ENCODE data around the gene HOXA9. TPM values are rescaled to one million over a fixed set of nuclear protein-coding genes. Genes with fewer than 3 reads are reported as not detected.

Gene HOXA9
- total RNA-seq, 2 experiments from 2014 or later = 0.19 TPM; not detected in 1

GRCh38 chr7:27129729-27130539 is 35.4 kb downstream of the HOXA9 start:
- H3K27me3 Mint-ChIP-seq = peaks cover 54% of the 10 kb centered on the region
- H3K9me3 Mint-ChIP-seq = no peaks in the 10 kb centered on the region
- no peaks in the 10 kb centered on the region for H3K36me3 Mint-ChIP-seq
- intact Hi-C loops (cut with micrococcal nuclease) = no loop called here
- CTCF ChIA-PET = no interaction called here
- POLR2A ChIA-PET = no interaction called here
- DNase-seq = no peak
- no peak overlapping the region for H3K27ac Mint-ChIP-seq
- H3K4me3 Mint-ChIP-seq = no peak overlapping the region
- peaks cover 12% of the 10 kb centered on the region for H3K4me1 Mint-ChIP-seq (ENCODE audit: low read depth)

- Mint-ChIP-seq H3K4me3 (no peak overlapping the region), H3K9me3 (no peaks in the 10 kb centered on the region), H3K4me1 (ENCODE audit: low read depth) (peaks cover 4% of the 10 kb centered on the region), H3K27ac (no peak overlapping the region), H3K36me3 (no peaks in the 10 kb centered on the region), H3K27me3 (peaks cover 55% of the 10 kb centered on the region)
- DNase-seq = no peak
- ChIA-PET CTCF (no interaction called here), POLR2A (no interaction called here)
- intact Hi-C loops (cut with micrococcal nuclease) = no loop called here
These were observed 36.3 kb downstream of the HOXA9 start for GRCh38 chr7:27128776-27129728.

- Mint-ChIP-seq H3K27ac (no peak overlapping the region), H3K9me3 (no peaks in the 10 kb centered on the region), H3K27me3 (peaks cover 51% of the 10 kb centered on the region), H3K4me1 (ENCODE audit: low read depth) (no peaks in the 10 kb centered on the region), H3K36me3 (no peaks in the 10 kb centered on the region), H3K4me3 (no peak overlapping the region)
- CTCF ChIA-PET = no interaction called here
- POLR2A ChIA-PET = no interaction called here
- DNase-seq = no peak
- intact Hi-C loops (cut with micrococcal nuclease) = no loop called here
These were observed 37.3 kb downstream of the HOXA9 start for GRCh38 chr7:27128034-27128433.

GRCh38 chr7:27126596-27127327 is 38.6 kb downstream of the HOXA9 start:
- no peak overlapping the region for H3K4me3 Mint-ChIP-seq
- ChIA-PET POLR2A (interaction anchor here (0.6 kb wide), 1 partner anchor 478 kb away, joined by 5 read pairs; no protein-coding TSS in a partner anchor), CTCF (no interaction called here)
- no peaks in the 10 kb centered on the region for H3K36me3 Mint-ChIP-seq
- peaks cover 42% of the 10 kb centered on the region for H3K27me3 Mint-ChIP-seq
- no peak overlapping the region for H3K27ac Mint-ChIP-seq
- H3K9me3 Mint-ChIP-seq = no peaks in the 10 kb centered on the region
- intact Hi-C loops (cut with micrococcal nuclease) = no loop called here
- no peak for DNase-seq
- H3K4me1 Mint-ChIP-seq (ENCODE audit: low read depth) = no peaks in the 10 kb centered on the region

- Mint-ChIP-seq H3K27ac (no peak overlapping the region), H3K4me3 (no peak overlapping the region), H3K9me3 (no peaks in the 10 kb centered on the region), H3K4me1 (ENCODE audit: low read depth) (no peaks in the 10 kb centered on the region), H3K36me3 (no peaks in the 10 kb centered on the region), H3K27me3 (peaks cover 35% of the 10 kb centered on the region)
- intact Hi-C loops (cut with micrococcal nuclease) = no loop called here
- ChIA-PET POLR2A (no interaction called here), CTCF (no interaction called here)
- DNase-seq = no peak
These were observed 39.3 kb downstream of the HOXA9 start for GRCh38 chr7:27125986-27126394.

GRCh38 chr7:27124902-27125689 is 40.2 kb downstream of the HOXA9 start:
- no peaks in the 10 kb centered on the region for H3K36me3 Mint-ChIP-seq
- POLR2A ChIA-PET = no interaction called here
- no peak overlapping the region for H3K27ac Mint-ChIP-seq
- H3K4me1 Mint-ChIP-seq (ENCODE audit: low read depth) = no peaks in the 10 kb centered on the region
- DNase-seq = no peak
- H3K9me3 Mint-ChIP-seq = no peaks in the 10 kb centered on the region
- H3K27me3 Mint-ChIP-seq = peaks cover 35% of the 10 kb centered on the region
- H3K4me3 Mint-ChIP-seq = no peak overlapping the region
- intact Hi-C loops (cut with micrococcal nuclease) = no loop called here
- CTCF ChIA-PET = no interaction called here

GRCh38 chr7:27124096-27124901 is 41.0 kb downstream of the HOXA9 start:
- H3K4me3 Mint-ChIP-seq = no peak overlapping the region
- no peak overlapping the region for H3K27ac Mint-ChIP-seq
- intact Hi-C loops (cut with micrococcal nuclease) = no loop called here
- no peak for DNase-seq
- H3K36me3 Mint-ChIP-seq = no peaks in the 10 kb centered on the region
- H3K4me1 Mint-ChIP-seq (ENCODE audit: low read depth) = no peaks in the 10 kb centered on the region
- no peaks in the 10 kb centered on the region for H3K9me3 Mint-ChIP-seq
- POLR2A ChIA-PET = no interaction called here
- CTCF ChIA-PET = no interaction called here
- H3K27me3 Mint-ChIP-seq = peaks cover 35% of the 10 kb centered on the region

GRCh38 chr7:27123477-27124053 is 41.8 kb downstream of the HOXA9 start:
- ChIA-PET POLR2A (no interaction called here), CTCF (no interaction called here)
- Mint-ChIP-seq H3K36me3 (no peaks in the 10 kb centered on the region), H3K4me3 (no peak overlapping the region), H3K27me3 (peaks cover 35% of the 10 kb centered on the region), H3K27ac (no peak overlapping the region), H3K9me3 (no peaks in the 10 kb centered on the region), H3K4me1 (ENCODE audit: low read depth) (no peaks in the 10 kb centered on the region)
- intact Hi-C loops (cut with micrococcal nuclease) = no loop called here
- no peak for DNase-seq

- H3K27me3 Mint-ChIP-seq = peaks cover 35% of the 10 kb centered on the region
- H3K27ac Mint-ChIP-seq = no peak overlapping the region
- no peaks in the 10 kb centered on the region for H3K9me3 Mint-ChIP-seq
- no peak for DNase-seq
- POLR2A ChIA-PET = no interaction called here
- CTCF ChIA-PET = no interaction called here
- intact Hi-C loops (cut with micrococcal nuclease) = no loop called here
- H3K4me3 Mint-ChIP-seq = no peak overlapping the region
- H3K36me3 Mint-ChIP-seq = no peaks in the 10 kb centered on the region
- no peaks in the 10 kb centered on the region for H3K4me1 Mint-ChIP-seq (ENCODE audit: low read depth)
These were observed 42.3 kb downstream of the HOXA9 start for GRCh38 chr7:27123007-27123476.

GRCh38 chr7:27122077-27122910 is 43.0 kb downstream of the HOXA9 start:
- H3K4me3 Mint-ChIP-seq = no peak overlapping the region
- intact Hi-C loops (cut with micrococcal nuclease) = no loop called here
- DNase-seq = no peak
- no peaks in the 10 kb centered on the region for H3K9me3 Mint-ChIP-seq
- H3K27me3 Mint-ChIP-seq = peaks cover 29% of the 10 kb centered on the region
- CTCF ChIA-PET = no interaction called here
- H3K36me3 Mint-ChIP-seq = no peaks in the 10 kb centered on the region
- no peaks in the 10 kb centered on the region for H3K4me1 Mint-ChIP-seq (ENCODE audit: low read depth)
- no peak overlapping the region for H3K27ac Mint-ChIP-seq
- POLR2A ChIA-PET = no interaction called here
